ENCODE measurements around the gene CHD2.

- no peak for TF ChIP-seq EZH2 (IDR thresholded peaks at IDR 0.05; ENCODE audit: insufficient read depth, poor library complexity, severe bottlenecking)
- TF ChIP-seq EZH2phosphoT487 (IDR thresholded peaks at IDR 0.05; ENCODE audit: insufficient read depth, low read depth): no peak
Observed at GRCh38 chr15:92949604-92950249, 49.6 kb downstream of the CHD2 start.

Data from GM23248 (cell line).